Osteoblast (primary cell): ENCODE results near the gene PRR16. TPM values are rescaled to one million over a fixed set of nuclear protein-coding genes. Genes with fewer than 3 reads are reported as not detected.
A peak's percentile ranks its signal among the peaks of the same experiment; 100 is the strongest.

Experiments used
- DNase-seq: peaks from one replicate; pipeline ENCODE4 v3.0.0; 2011; ENCODE audit warnings: low spot score, mixed read lengths; ENCODE audit not compliant: insufficient read length; ENCODE audit errors: missing footprints
- H2AFZ ChIP-seq: 2 replicates; pipeline ENCODE4 v1.6.0; 2011; ENCODE audit warnings: mild to moderate bottlenecking, low read length
- H3K27ac ChIP-seq: 2 replicates; pipeline ENCODE4 v1.5.1; 2011; ENCODE audit warnings: mild to moderate bottlenecking, low read depth, low read length, moderate library complexity
- H3K27me3 ChIP-seq: 2 replicates; pipeline ENCODE4 v1.6.0; 2012; ENCODE audit warnings: mild to moderate bottlenecking, control low read depth, inconsistent platforms, low read length, moderate library complexity; ENCODE audit not compliant: insufficient read depth
- H3K36me3 ChIP-seq: 2 replicates; pipeline ENCODE4 v1.5.1; 2011; ENCODE audit warnings: mild to moderate bottlenecking, low read length, control low read depth, moderate library complexity; ENCODE audit not compliant: insufficient read depth
- H3K4me1 ChIP-seq: 2 replicates; pipeline ENCODE4 v1.5.1; 2011; ENCODE audit warnings: mild to moderate bottlenecking, low read length, control low read depth, moderate library complexity; ENCODE audit not compliant: insufficient read depth
- H3K4me2 ChIP-seq: 2 replicates; pipeline ENCODE4 v1.6.0; 2011; ENCODE audit warnings: mild to moderate bottlenecking, low read length; ENCODE audit not compliant: insufficient read depth
- H3K4me3 ChIP-seq: fragments of 200-600 bp; sonication (generic); 3 replicates; pipeline ENCODE4 v1.5.1; 2012; ENCODE audit warnings: mild to moderate bottlenecking, low read length, inconsistent platforms; ENCODE audit not compliant: insufficient read depth
- H3K79me2 ChIP-seq: 2 replicates; pipeline ENCODE4 v1.6.0; 2012; ENCODE audit warnings: mild to moderate bottlenecking, low read length, control low read depth, inconsistent platforms; ENCODE audit not compliant: insufficient read depth
- H3K9me3 ChIP-seq: 2 replicates; pipeline ENCODE4 v1.5.1; 2011; ENCODE audit warnings: low read depth, low read length, control low read depth
- H4K20me1 ChIP-seq: 2 replicates; pipeline ENCODE4 v1.6.0; 2012; ENCODE audit warnings: mild to moderate bottlenecking, low read length, control low read depth; ENCODE audit not compliant: insufficient read depth
- total RNA-seq: library from RNA; depleted of rRNA; stranded (reverse); fragments of >200 nt; gene quantifications from 2 replicates; pipeline ENCODE4 v1.2.3, GENCODE V29; 2012
- TF ChIP-seq, protein P1 (sequence below): IDR thresholded peaks from 2 replicates; pipeline ENCODE4 v1.5.1; 2011; ENCODE audit warnings: mild to moderate bottlenecking, low read depth, low read length, moderate library complexity; ENCODE audit errors: extremely low read depth

The PRR16 gene
- total RNA-seq, 1 donor, result 30.4 TPM

DNA sequence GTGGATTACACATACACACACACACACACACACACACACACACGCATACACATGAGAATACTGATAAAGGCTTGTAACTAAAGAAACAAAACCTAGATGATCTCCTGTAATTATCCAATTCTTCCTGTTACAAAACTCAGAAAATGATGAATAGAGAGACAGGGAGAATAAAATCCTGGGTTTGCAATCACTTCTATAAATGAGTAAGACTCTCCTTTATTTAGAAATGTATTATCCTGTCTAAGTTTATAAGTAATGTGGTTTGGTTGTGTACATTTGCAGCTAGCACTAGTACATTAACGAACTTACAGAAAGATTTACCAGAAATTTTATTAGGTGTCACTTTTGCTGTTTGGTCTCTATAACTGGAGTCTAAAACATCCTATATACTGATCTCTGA, 2.8 kb upstream of the PRR16 start:
- peaks cover 29% of the 10 kb centered on the region for H3K79me2 ChIP-seq
- no peaks in the 10 kb centered on the region for H3K9me3 ChIP-seq
- H2AFZ ChIP-seq, result no peak overlapping the region
- H3K27ac ChIP-seq, result no peak overlapping the region
- H3K4me1 ChIP-seq, result peaks cover 9% of the 10 kb centered on the region
- TF ChIP-seq, protein P1, sequence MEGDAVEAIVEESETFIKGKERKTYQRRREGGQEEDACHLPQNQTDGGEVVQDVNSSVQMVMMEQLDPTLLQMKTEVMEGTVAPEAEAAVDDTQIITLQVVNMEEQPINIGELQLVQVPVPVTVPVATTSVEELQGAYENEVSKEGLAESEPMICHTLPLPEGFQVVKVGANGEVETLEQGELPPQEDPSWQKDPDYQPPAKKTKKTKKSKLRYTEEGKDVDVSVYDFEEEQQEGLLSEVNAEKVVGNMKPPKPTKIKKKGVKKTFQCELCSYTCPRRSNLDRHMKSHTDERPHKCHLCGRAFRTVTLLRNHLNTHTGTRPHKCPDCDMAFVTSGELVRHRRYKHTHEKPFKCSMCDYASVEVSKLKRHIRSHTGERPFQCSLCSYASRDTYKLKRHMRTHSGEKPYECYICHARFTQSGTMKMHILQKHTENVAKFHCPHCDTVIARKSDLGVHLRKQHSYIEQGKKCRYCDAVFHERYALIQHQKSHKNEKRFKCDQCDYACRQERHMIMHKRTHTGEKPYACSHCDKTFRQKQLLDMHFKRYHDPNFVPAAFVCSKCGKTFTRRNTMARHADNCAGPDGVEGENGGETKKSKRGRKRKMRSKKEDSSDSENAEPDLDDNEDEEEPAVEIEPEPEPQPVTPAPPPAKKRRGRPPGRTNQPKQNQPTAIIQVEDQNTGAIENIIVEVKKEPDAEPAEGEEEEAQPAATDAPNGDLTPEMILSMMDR, result no peak
- no peaks in the 10 kb centered on the region for H4K20me1 ChIP-seq
- H3K27me3 ChIP-seq, result no peaks in the 10 kb centered on the region
- H3K36me3 ChIP-seq, result no peaks in the 10 kb centered on the region
- no peak for DNase-seq
- H3K4me3 ChIP-seq, result no peak overlapping the region
- H3K4me2 ChIP-seq, result no peak overlapping the region

DNA sequence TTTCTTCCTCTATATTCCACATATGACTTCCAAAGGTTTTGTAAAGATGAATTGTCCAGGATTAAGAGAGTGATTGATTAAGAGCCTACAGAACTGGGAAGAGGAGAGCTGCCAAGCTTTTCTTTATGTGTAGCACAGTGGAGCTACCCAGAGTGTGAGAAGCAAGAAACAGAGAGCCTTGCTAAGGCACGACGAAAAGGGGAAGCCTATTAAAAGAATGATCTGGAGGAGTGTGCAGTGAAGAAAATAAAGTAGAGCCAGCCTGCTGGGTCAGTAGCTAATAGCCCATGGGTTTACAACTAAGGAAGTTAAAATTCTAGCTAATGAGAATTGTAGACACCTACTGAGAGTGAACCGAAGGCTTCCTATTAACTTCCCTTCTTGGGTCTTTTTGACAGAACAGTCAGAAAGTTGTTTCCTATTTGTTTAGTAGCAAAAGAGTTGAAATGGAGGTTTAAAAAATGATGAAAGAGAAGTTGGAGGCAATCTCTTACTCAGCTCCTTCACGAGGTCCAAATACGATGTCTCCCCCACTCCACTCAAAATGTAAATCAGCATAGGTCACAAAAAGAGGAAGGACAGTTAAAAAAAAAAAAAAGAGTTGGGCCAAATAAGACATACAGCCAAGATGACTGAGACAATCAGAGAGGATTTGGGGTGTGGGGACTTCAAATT, 957 bp upstream of the PRR16 start:
- Histone ChIP-seq H3K36me3 (no peaks in the 10 kb centered on the region), H3K4me3 (peak overlapping the region; percentile 91), H3K4me1 (peaks cover 20% of the 10 kb centered on the region), H3K27me3 (no peaks in the 10 kb centered on the region), H3K79me2 (peaks cover 47% of the 10 kb centered on the region), H3K27ac (no peak overlapping the region), H3K9me3 (no peaks in the 10 kb centered on the region), H4K20me1 (no peaks in the 10 kb centered on the region), H2AFZ (peak overlapping the region; percentile 93), H3K4me2 (peak overlapping the region; percentile 78)
- TF ChIP-seq, protein P1, result no peak
- no peak for DNase-seq

DNA sequence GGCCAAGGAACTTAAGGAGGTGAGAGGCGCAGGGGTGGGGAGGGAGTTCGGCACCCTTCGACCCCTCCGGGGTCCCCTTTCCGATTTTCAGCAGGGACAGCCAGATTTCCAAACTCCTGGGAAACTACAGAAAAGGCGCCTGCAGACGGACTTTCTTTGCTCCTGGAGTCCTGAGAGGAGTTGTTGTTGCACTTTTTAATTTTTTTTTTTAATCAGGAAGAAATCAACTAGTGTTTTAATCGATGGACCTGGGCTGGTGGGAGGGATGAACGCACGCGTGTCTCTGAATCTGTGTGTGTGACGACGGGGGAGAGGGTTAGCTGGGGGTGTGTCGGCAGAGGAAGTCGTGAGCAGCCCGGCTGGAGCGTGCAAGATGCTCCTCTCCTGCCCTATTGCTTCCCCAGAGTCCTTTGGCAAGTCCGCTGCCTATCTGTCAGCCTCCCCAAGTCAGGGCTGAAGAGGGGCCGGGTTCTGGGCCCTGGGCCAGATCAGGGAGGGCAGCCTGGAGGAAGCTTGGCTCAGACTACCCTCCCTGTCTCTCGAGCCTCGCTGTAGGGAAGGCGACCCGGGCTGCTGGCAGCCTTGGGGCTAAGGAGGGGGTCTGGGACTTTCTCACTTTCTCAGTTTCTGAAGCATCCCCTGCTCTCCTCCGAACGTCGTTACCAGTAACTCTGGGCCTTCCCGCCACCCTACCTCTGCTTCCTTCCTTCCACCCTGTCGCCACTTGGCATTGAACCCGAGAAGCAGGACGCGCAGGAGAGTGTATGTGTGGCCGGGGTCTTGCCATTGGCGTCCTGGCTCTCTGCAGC, 731 bp downstream of the PRR16 start:
- DNase-seq, result peak; percentile 88
- H3K27me3 ChIP-seq, result no peaks in the 10 kb centered on the region
- no peaks in the 10 kb centered on the region for H4K20me1 ChIP-seq
- H3K27ac ChIP-seq, result peak overlapping the region; percentile 68
- H3K4me2 ChIP-seq, result peak overlapping the region; percentile 78
- H3K36me3 ChIP-seq, result no peaks in the 10 kb centered on the region
- peaks cover 64% of the 10 kb centered on the region for H3K79me2 ChIP-seq
- H3K4me3 ChIP-seq, result peak overlapping the region; percentile 91
- peaks cover 21% of the 10 kb centered on the region for H3K4me1 ChIP-seq
- peak overlapping the region; percentile 91 for H2AFZ ChIP-seq
- no peaks in the 10 kb centered on the region for H3K9me3 ChIP-seq
- TF ChIP-seq, protein P1, result no peak

DNA sequence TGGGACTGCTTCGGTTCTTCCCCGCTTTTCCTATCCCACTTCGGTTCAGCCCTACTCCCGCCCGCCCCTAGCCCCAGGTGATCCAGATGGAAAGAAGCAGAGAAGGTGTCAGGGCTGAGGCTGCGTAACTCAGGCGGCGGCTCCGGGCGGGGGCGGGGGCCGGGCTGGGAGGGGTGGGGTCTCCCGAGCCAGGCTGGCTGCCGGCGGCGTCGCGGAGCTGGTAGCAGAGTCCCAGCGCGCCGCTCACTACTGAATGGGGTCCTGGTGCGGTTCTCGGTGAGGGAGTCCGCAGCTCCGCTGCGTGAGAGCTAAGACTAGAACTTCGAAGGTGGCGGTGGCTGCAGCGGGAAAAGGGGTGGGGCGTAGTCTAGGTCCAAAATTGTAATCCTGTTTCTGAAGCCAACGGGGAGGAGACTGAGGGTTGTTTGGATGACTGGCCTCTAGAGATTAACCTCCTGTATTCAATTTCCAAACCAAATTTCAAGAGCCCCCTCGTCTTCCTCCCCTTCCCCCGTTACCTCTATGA, 1.4 kb downstream of the PRR16 start:
- Histone ChIP-seq H4K20me1 (no peaks in the 10 kb centered on the region), H3K79me2 (peaks cover 71% of the 10 kb centered on the region), H3K4me2 (peak overlapping the region; percentile 78), H3K27me3 (no peaks in the 10 kb centered on the region), H2AFZ (peak overlapping the region; percentile 91), H3K9me3 (no peaks in the 10 kb centered on the region), H3K27ac (peak overlapping the region; percentile 68), H3K4me3 (peak overlapping the region; percentile 91), H3K4me1 (peaks cover 21% of the 10 kb centered on the region), H3K36me3 (no peaks in the 10 kb centered on the region)
- TF ChIP-seq, protein P1, result no peak
- peak; percentile 88 for DNase-seq
